ENCODE data around the gene AUTS2.

Gene AUTS2

GRCh38 chr7:69612981-69613380 lies 14.7 kb downstream of the AUTS2 start:
- DNase-seq (ENCODE audit: extremely low read depth, low read depth): no peak
- no peak overlapping the region for H3K4me3 ChIP-seq (replicated peaks; ENCODE audit: low read depth, low read length)
- TF ChIP-seq CTCF (IDR thresholded peaks at IDR 0.05; ENCODE audit: low read depth, low read length, missing control alignments): no peak

- no peak for DNase-seq (ENCODE audit: extremely low read depth, low read depth)
- no peak for TF ChIP-seq CTCF (IDR thresholded peaks at IDR 0.05; ENCODE audit: low read depth, low read length, missing control alignments)
- H3K4me3 ChIP-seq (replicated peaks; ENCODE audit: low read depth, low read length): no peak overlapping the region
Measured at GRCh38 chr7:69613846-69614245, 15.6 kb downstream of the AUTS2 start.

GRCh38 chr7:69615685-69616084 lies 17.4 kb downstream of the AUTS2 start:
- DNase-seq (ENCODE audit: extremely low read depth, low read depth): no peak

GRCh38 chr7:69617364-69617763 lies 19.1 kb downstream of the AUTS2 start:
- DNase-seq (ENCODE audit: extremely low read depth, low read depth): no peak
- no peak overlapping the region for H3K4me3 ChIP-seq (replicated peaks; ENCODE audit: low read depth, low read length)
- TF ChIP-seq CTCF (IDR thresholded peaks at IDR 0.05; ENCODE audit: low read depth, low read length, missing control alignments): no peak

More at GRCh38 chr7:69615685-69616084, 17.4 kb downstream of the AUTS2 start:
- H3K4me3 ChIP-seq (replicated peaks; ENCODE audit: low read depth, low read length): no peak overlapping the region
- no peak for TF ChIP-seq CTCF (IDR thresholded peaks at IDR 0.05; ENCODE audit: low read depth, low read length, missing control alignments)

- TF ChIP-seq CTCF (IDR thresholded peaks at IDR 0.05; ENCODE audit: low read depth, low read length, missing control alignments): no peak
- DNase-seq (ENCODE audit: extremely low read depth, low read depth): no peak
Measured at GRCh38 chr7:69619054-69619453, 20.8 kb downstream of the AUTS2 start.

GRCh38 chr7:69619635-69620034 lies 21.4 kb downstream of the AUTS2 start:
- no peak for DNase-seq (ENCODE audit: extremely low read depth, low read depth)
- H3K4me3 ChIP-seq (replicated peaks; ENCODE audit: low read depth, low read length): no peak overlapping the region
- no peak for TF ChIP-seq CTCF (IDR thresholded peaks at IDR 0.05; ENCODE audit: low read depth, low read length, missing control alignments)

More at GRCh38 chr7:69619054-69619453, 20.8 kb downstream of the AUTS2 start:
- H3K4me3 ChIP-seq (replicated peaks; ENCODE audit: low read depth, low read length): no peak overlapping the region

GRCh38 chr7:69620063-69620462 lies 21.8 kb downstream of the AUTS2 start:
- DNase-seq (ENCODE audit: extremely low read depth, low read depth): no peak
- no peak overlapping the region for H3K4me3 ChIP-seq (replicated peaks; ENCODE audit: low read depth, low read length)
- no peak for TF ChIP-seq CTCF (IDR thresholded peaks at IDR 0.05; ENCODE audit: low read depth, low read length, missing control alignments)

Data from HFF-Myc (cell line).